HG02973 (cell line): Measurements from ENCODE around the gene MYLIP.
"Not testable (repeated sequence)": the region's sequence is repeated elsewhere in the genome, so short reads cannot be mapped to it uniquely, and the experiment has no call there.

Experiments used
- ATAC-seq: cut with Tn5 transposase; IDR thresholded peaks from one replicate; pipeline ENCODE4 v1.9.1; 2021; ENCODE audit warnings: moderate library complexity; ENCODE audit not compliant: unreplicated experiment

Gene MYLIP

DNA sequence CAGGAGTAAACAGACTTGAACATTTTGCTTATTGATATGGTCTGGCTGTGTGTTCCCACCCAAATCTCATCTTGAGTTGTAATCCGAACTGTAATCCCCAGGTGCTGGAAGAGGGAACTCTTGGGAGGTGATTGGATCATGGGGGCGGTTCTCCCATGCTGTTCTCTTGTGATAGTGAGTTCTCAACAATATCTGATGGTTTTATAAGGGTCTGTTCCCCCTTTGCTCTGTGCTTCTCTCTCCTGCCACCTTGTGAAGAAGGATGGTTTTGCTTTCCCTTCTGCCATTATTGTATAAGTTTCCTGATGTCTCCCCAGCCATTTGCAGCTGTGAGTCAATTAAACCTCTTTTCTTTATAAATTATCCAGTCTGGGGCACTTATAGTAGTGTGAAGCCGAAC lies 40.0 kb downstream of the MYLIP start:
- ATAC-seq: no peak

DNA sequence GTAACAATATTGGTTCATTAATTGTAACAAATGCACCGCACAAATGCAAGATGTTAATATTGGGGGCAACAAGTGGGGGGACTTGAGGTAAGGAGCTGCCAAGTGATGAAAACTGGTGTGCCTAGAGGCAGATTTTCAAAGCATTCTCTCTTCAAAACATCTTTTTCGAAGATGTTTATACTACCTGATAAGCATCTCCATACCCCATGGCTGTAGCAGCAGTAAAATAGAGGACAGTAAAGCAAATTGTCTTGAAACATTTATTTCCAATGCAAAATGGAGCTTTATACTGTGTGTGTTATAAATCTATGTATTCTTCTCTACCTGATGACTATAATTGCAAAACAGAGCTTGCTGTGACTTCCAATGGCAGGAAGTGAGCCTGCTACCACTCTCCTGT lies 42.5 kb downstream of the MYLIP start:
- no peak for ATAC-seq

DNA sequence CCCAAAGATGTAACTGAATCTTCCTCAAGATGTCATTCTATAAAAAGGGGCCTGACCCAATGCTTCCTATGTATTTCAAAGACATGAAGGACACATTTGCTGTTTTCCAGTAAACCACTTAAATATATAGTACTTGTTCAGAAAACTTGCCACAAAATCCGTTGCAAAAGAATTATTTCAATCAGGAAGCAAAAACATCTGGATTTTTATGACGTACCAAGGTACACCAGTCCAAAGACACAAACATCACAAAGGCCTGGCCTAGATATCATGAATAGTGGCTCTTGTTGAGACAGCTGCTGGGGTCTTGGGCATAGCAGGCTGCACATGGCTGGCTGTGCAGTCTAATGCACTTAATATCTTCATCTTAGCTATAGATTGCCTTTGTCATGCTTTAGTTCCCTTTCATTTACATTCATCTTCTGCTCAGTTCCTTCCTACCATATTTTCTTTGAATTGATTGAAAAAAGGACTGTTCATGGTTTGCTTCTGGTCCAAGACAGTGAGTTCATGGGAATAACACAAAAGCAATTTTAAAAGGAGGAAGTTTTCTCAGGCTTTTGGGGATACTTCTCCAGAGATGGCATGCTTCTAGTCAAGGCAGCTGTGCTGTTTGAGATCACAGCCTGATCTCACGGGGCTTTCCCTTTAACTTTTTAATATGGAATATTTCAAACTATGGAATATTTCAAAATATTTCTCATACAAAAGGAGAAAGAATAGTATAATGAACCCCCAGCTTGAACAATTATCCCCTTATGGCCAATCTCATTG lies 44.5 kb downstream of the MYLIP start:
- no peak for ATAC-seq

GRCh38 chr6:16174416-16175078 lies 45.7 kb downstream of the MYLIP start:
- no peak for ATAC-seq

DNA sequence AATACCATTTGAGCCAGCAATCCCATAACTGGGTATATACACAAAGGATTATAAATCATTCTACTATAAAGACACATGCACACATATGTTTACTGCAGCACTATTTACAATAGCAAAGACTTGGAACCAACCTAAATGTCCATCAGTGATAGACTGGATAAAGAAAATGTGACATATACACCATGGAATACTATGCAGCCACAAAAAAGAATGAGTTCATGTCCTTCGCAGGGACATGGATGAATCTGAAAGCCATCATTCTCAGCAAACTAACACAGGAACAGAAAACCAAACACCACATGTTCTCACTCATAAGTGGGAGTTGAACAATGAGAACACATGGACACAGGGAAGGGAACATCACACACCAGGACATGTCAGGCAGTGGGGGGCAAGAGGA lies 47.7 kb downstream of the MYLIP start:
- not testable (repeated sequence) for ATAC-seq

- no peak for ATAC-seq
Observed at GRCh38 chr6:16177881-16178280, 49.0 kb downstream of the MYLIP start.

- no peak for ATAC-seq
Observed at GRCh38 chr6:16178351-16178750, 49.5 kb downstream of the MYLIP start.

DNA sequence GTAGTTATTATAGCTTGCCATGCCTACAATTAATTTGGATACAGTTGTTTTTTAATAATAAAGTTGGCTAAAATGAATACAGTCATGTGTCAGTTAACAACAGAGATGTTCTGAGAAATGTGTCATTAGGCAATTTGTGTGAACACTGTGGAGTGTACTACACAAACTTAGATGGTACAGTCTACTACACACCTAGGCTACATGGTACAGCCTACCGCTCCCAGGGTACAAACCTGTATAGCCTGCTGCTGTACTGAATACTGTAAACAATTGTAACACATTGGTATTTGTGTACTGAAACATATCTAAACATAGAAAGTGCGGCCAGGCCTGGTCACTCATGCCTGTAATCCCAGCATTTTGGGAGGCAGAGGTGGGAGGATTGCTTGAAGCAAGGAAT lies 50.2 kb downstream of the MYLIP start:
- ATAC-seq: no peak

DNA sequence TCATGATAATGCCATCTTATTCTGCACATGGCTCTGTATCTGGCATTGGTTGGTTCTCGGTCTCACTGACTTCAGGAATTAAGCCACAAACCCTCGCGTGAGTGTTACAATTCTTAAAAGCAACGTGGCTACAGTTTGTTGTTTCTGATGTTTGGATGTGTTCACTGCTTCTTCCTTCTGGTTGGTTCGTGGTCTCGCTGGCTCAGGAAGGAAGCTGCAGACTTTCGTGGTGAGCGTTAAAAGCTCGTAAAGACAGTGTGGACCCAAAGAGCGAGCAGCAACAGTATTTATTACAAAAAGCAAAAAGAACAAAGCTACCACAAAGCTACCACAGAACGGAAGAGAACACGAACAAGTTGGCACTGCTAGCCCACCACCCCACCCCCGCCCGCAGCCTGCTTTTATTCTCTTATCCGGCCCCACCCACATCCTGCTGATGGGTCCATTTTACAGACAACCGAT lies 51.1 kb downstream of the MYLIP start:
- no peak for ATAC-seq

- no peak for ATAC-seq
Observed at GRCh38 chr6:16180696-16181438, 52.0 kb downstream of the MYLIP start.

DNA sequence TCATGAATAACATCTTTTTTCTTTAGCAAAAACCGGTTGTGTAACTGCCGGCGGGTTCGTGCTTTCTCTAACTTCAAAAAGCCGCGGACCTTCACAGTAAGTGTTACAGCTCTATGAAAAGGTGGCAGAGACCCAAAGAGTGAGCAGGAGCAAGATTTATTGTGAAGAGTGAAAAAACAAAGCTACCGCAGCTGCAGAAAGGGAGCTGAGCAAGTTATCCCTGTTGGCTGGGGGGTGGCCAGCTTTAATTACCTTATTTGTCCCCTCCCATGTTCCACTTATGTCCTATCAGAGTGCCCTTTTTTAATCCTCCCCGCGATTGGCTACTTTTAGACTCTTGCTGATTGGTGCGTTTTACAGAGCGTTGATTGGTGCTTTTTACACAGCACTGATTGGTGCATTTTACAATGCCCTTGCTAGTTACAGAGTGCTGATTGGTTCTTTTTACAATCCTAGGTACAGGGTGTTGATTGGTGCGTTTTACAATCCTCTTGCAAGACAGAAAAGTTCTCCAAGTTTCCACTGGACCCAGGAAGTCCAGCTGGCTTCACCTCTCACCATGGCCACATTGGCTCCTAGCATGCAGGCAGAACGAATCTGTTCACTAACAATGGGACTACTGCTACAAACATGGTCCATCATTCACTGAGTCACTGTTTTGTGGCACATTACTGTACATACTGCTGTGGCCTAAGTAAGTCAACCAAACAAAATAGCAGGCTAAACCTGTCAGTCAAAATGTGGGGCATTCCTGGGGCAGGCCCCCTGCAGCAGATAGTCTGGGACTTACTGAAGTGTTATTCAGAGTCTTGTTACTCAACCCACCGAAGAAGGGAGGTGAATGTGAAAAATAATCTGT lies 52.8 kb downstream of the MYLIP start:
- no peak for ATAC-seq

DNA sequence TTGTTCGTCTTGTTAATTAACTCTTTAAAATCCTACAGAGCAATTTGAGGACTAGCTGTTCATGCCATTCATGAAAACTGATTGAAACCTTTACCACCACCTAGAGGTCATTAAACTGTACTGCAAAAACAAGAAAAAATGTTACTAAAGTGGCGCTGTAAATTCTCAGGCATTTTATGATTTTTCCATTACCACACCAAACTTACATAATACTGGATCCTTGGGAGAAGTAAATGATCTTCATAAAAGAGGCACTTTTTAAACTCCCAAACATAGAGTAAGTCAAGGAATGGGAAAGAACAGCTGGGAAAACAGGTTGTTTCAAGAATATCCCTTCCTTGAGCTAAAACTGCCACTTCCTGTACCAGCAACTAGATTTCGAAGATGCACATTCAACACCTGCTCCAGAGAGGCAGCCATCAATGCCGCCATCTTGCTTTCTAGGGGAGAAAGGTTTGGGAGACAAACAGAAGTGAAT lies 54.3 kb downstream of the MYLIP start:
- ATAC-seq: no peak

DNA sequence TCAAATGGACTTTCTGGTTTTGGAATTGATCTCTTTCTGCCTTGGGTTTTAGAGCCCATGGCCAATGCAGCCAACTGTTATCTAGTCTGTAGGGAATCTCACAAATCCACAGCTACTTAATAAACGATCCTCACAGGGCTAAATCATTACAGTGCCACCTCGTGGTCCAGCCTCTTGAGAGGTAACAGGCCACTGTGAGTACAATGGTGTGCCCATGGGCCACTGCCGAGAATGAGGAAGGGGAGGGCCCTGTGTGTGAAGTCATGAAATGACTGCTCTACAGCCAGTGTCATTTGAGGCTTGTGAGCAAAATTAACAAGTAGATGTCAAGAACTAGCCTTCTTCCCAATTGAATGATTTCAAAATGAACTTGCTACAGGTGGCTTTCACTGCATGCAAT lies 55.2 kb downstream of the MYLIP start:
- ATAC-seq: no peak

DNA sequence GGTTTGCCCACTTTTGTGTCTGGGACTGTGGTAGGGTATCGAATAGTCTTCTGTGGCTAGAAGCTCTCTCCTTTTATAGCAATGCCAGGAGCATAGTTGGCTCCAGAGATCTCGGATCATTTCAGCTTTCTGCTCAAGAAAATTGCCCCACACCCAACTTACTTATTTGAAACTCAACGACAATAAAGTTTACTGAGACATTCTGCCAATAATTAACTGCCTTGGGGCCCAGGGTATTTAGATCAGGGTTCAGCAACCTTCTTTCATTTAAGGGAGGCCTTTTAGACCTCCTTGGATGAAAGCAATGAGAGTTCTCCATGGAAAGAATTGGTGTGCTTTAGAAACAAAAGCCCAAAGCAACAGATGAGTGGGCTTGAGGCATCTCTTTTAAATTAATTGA lies 55.7 kb downstream of the MYLIP start:
- ATAC-seq: no peak

GRCh38 chr6:16187176-16187575 lies 58.3 kb downstream of the MYLIP start:
- ATAC-seq: no peak

DNA sequence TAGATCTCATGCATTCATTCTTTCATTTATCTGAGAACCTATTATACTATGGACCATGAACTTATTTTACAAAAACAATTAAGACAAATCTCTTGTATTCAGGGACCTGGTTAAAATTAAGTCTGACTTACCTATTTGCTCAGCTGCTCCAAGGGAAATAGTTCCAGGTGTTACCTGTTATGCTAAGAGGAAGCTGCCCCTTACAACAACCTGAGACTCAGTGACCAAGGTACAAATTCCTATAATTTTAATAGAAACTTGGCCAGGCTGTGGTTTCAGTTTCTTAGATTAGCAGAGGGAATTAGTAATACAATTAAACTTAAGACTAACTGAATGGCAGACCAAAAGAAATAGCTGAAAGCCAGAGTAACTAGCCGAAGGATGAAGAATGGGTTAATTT lies 61.3 kb downstream of the MYLIP start:
- ATAC-seq: no peak

GRCh38 chr6:16196260-16196983 lies 67.5 kb downstream of the MYLIP start:
- ATAC-seq: no peak

GRCh38 chr6:16196984-16197546 lies 68.2 kb downstream of the MYLIP start:
- ATAC-seq: no peak
